ENCODE measurements around the gene MXRA8. TPM values are rescaled to one million over a fixed set of nuclear protein-coding genes. Genes with fewer than 3 reads are reported as not detected.
"Not testable (repeated sequence)": the region's sequence is repeated elsewhere in the genome, so short reads cannot be mapped to it uniquely, and the experiment has no call there.

The MXRA8 gene
- total RNA-seq, 1 donor from 2014 or later: 136 TPM

- Histone ChIP-seq H3K27ac (no peak overlapping the region), H3K36me3 (peaks cover 4 to 100% of the 10 kb centered on the region in 2 donors), H3K9me3 (no peaks in the 10 kb centered on the region), H3K4me1 (no peaks in the 10 kb centered on the region), H3K27me3 (no peaks in the 10 kb centered on the region), H3K4me3 (no peak overlapping the region)
- intact Hi-C loops (cut with DNase I): no loop called here
- TF ChIP-seq CTCF (IDR thresholded peaks at IDR 0.05): no peak
- no peak for TF ChIP-seq POLR2A (IDR thresholded peaks at IDR 0.05)
- TF ChIP-seq POLR2AphosphoS5 (IDR thresholded peaks at IDR 0.05; ENCODE audit: insufficient read depth in 1 of 2, low read depth in 1 of 2): no peak
- no peak for DNase-seq (ENCODE audit: extremely low spot score in 2 of 2)
Observed at GRCh38 chr1:1390675-1391074, 32.3 kb upstream of the MXRA8 start.

GRCh38 chr1:1388078-1388472 is 29.7 kb upstream of the MXRA8 start:
- Histone ChIP-seq H3K36me3 (peaks cover 4 to 75% of the 10 kb centered on the region in 2 donors), H3K4me3 (no peak overlapping the region), H3K27ac (no peak overlapping the region), H3K4me1 (no peaks in the 10 kb centered on the region), H3K9me3 (no peaks in the 10 kb centered on the region), H3K27me3 (no peaks in the 10 kb centered on the region)
- intact Hi-C loops (cut with DNase I): no loop called here
- DNase-seq (ENCODE audit: extremely low spot score in 2 of 2): no peak
- no peak for TF ChIP-seq POLR2AphosphoS5 (IDR thresholded peaks at IDR 0.05; ENCODE audit: insufficient read depth in 1 of 2, low read depth in 1 of 2)
- no peak for TF ChIP-seq CTCF (IDR thresholded peaks at IDR 0.05)
- no peak for TF ChIP-seq POLR2A (IDR thresholded peaks at IDR 0.05)

DNA sequence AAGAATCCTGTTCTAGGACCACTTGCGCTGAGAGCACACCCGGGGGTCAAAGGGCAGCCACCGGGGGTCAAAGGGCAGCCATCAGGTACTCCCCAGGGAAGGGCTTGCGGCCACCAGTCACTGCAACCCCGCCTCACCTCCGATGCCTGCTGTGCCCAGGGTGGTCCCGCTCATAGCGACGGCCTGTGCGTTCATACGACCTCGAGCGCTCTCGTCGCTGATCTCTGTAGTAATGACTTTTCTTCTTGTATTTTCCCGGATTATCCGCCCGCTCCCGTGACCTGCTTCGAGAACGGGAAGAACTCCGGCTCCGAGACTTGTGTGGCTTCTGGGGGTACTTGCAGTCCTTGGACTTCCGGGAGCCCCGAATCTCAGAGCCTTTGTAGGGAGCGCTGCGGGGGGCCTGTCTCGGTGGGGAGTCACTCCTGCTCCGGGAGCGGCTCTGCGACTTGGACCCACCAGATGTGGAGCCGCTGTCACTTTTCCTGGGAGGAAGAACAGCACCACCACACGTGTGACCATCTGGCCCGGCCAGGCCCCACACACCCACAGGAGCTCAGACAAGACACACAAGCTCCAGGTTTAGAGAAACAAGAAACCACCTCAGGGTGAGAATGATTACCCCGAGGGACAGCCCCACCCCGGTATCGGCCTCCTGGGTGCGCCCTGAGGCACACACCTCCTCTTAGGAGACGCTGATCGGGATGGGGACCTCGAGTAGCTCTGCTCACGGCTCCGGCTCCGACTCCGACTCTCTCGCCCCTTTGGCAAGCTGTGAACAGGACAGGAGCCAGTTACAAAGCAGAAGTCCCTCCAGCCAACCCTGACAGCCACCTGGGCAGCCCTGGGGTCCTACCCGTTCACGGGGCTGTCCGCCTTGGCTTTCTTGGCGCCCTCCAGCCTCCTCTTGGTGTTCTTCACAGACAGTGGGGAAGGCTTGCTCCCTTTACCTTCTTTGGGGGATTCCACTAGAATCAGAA is 29.0 kb upstream of the MXRA8 start:
- DNase-seq (ENCODE audit: extremely low spot score in 2 of 2): no peak
- Histone ChIP-seq H3K36me3 (peaks cover 4 to 68% of the 10 kb centered on the region in 2 donors), H3K4me3 (no peak overlapping the region), H3K4me1 (no peaks in the 10 kb centered on the region), H3K27ac (no peak overlapping the region), H3K27me3 (no peaks in the 10 kb centered on the region), H3K9me3 (no peaks in the 10 kb centered on the region)
- no peak for TF ChIP-seq CTCF (IDR thresholded peaks at IDR 0.05)
- TF ChIP-seq POLR2A (IDR thresholded peaks at IDR 0.05): no peak
- TF ChIP-seq POLR2AphosphoS5 (IDR thresholded peaks at IDR 0.05; ENCODE audit: insufficient read depth in 1 of 2, low read depth in 1 of 2): no peak
- intact Hi-C loops (cut with DNase I): no loop called here

DNA sequence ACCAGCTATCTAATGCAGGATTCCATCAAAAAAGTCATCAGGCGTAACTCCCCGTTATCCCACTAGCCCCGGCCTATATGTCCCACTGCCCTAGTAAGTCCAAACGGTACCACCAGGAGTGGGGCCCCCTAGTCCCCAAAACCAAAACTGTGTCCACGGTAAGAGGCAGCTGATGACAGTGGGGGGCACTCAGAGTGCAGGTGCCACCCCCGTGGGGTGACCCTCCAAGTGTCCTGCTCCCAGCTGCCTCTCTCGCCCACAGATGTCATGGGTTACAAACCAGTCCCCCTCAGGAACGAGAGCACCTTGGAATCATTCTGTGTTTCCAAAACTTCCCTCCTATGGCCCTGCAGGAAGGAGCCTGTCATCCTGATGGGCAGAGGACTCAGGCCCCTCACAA is 27.6 kb upstream of the MXRA8 start:
- no peak for DNase-seq (ENCODE audit: extremely low spot score in 2 of 2)
- TF ChIP-seq POLR2A (IDR thresholded peaks at IDR 0.05) (no peak), POLR2AphosphoS5 (IDR thresholded peaks at IDR 0.05; ENCODE audit: insufficient read depth in 1 of 2, low read depth in 1 of 2) (no peak), CTCF (IDR thresholded peaks at IDR 0.05) (no peak)

GRCh38 chr1:1385339-1385738 is 27.0 kb upstream of the MXRA8 start:
- H3K27ac ChIP-seq; DNase-seq (ENCODE audit: extremely low spot score in 2 of 2); H3K27me3 ChIP-seq; intact Hi-C loops (cut with DNase I); H3K9me3 ChIP-seq; H3K4me1 ChIP-seq; H3K4me3 ChIP-seq: not testable (repeated sequence)
- H3K36me3 ChIP-seq: peaks cover 0 to 48% of the 10 kb centered on the region in 2 donors

More for the DNA sequence above, 27.6 kb upstream of the MXRA8 start:
- Histone ChIP-seq H3K36me3 (peaks cover 1 to 54% of the 10 kb centered on the region in 2 donors), H3K4me3 (no peak overlapping the region), H3K4me1 (no peaks in the 10 kb centered on the region), H3K27ac (no peak overlapping the region), H3K9me3 (no peaks in the 10 kb centered on the region), H3K27me3 (no peaks in the 10 kb centered on the region)
- intact Hi-C loops (cut with DNase I): no loop called here

Data from vagina (tissue), 2 donors.